Inflammatory macrophage treated with lipopolysaccharide for 1 hour (primary cell): Measurements from ENCODE around the gene AMZ2.
"Not testable (repeated sequence)": the region's sequence is repeated elsewhere in the genome, so short reads cannot be mapped to it uniquely, and the experiment has no call there.

Source experiments
- DNase-seq, 2 donors: peaks; one replicate each; pipeline ENCODE4 v3.0.0-alpha.2; 2020 to 2022

Gene AMZ2

DNA sequence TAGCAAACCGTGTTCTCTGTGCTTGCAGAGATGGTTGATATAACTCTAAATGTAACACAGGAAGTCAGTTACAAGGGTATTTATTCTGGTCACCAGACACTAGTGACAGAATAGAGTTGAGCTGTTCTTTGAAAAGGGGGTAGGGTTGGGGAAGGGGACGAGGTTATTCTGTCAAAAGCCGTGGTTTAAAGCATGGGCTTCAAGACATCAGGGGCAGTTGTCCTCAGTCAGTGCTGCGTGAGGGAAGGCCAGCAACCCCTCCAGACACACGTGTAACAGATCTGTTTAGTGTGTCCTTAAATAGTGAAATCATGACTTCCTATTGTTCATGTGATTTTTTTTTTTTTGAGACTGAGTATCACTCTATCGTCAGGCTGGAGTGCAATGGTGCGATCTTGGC, 5.6 kb downstream of the AMZ2 start:
- not testable (repeated sequence) for DNase-seq

DNA sequence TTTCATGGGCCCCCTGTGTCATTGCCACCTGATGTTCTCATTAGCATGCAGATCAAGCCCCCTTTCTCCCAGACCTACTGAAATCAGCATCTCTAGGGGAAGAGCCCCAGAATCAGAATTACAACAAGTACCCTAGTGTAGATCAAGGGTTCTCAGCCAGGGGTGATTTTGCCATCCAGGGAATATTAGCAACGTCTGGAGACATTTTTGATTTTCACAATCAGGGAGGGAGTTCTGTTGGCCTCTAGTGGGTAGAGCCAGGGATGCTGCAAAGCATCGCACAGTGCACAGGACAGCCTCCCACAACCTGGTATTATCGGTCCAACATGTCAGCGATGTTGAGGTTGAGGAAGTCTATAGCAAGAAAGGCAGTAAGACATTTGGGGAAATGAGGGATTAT, 7.3 kb downstream of the AMZ2 start:
- DNase-seq: no peak

DNA sequence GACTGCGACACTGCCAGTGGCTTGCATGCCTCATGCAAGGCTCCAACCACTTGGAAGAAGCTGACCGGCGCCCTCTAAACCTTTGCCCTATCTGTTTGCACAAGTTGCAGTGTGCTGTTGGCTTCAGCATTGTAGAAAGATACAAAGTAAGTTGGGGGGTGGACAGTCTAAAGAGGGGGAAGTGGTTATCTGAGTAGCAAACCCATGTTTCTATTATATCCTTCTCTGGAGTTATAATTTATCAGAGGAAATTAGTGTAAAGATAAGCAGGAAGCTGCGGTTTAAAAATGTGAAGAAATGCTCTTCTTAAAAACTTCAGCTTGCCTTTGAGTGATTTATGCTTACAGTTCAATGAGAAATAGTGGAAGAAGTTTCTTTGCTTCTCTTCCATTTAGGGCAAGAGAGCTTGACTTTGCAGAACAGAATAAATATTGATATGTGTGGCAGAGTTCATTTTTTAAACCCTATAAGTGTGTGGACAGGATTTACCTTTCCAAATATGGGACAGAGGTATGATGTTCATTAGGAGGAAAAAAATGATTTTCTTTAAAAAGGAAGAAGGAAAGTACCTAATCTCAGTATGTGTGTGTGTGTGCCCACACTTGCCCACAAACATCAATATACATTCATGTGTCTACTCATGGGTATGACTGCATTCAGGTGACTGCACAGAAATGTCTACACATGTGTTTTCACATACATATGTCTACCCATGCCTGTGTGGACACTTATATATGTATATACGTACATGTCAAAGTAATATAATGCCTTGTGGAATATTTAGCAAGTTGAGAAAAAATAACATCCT, 8.1 kb downstream of the AMZ2 start:
- peak; percentile 21 to 43 for DNase-seq

DNA sequence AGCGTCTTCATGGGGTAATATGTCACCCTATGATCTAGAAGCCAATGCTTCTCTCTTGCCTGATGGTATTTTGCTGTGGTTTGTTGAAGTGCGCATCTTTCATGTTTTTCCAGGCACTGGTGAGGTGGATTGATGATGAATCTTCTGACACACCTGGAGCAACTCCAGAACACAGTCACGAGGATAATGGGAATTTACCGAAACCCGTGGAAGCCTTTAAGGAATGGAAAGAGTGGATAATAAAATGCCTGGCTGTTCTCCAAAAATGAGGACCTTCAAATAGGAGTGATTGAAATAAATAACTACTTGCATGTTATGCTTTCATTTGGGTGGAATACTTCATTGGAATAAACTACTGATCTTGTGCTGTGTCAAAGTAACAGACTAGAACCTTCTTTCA, 8.9 kb downstream of the AMZ2 start:
- DNase-seq: not testable (repeated sequence)

DNA sequence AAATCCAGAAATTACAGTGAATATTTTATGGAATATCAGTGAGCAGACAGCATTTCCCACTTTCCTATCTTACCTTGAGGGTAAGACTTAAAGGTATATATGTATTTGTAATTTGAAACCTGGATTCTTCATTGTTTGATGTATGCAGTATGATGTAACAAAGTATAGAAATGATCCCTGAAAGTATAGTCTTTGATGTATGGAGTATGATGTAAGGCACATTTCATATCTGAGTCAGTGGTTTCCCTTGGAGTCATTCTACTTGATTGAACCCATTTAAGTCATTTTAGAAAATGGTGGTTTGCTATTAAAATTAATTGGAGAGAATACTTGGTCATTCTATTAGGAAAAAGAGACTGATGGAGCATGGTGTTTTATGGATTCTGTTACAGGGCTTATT, 10.1 kb downstream of the AMZ2 start:
- DNase-seq: no peak

DNA sequence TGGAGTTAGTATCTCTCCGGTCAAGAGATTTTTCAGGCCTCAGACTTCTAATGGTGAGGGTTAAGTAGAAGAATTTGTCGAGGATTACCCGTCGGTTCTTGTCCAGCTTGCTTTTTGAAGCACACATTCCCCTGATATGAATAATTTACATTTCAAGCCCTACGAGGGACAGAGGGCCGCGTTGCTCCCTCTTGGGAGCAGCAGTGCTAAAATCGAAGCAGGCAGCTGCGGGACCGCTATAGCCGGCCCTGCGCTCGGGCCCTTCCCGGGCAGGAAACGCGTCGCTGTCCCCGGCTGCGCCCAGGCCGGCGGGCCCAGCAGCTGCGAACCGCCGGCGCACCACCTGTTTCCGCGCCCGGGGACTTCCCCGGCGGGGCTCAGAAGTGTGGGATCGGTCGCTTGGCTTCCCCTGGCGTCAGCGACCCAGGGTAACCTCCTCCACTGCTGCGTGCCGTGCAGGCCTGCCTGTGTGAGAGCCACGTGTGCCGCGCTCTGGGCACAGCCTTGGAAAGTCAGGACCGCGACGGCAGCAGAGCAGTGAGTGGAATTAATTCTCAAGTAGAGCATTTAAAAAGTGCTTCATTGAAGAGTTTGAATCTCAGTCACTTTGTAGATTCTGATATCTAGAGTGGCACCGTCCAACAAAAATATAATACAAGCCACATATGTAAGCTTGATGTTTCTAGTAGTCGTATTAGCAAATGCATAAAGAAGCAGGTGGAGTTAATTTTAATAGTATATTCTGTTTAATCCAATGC, 11.2 kb downstream of the AMZ2 start:
- peak in 1 of 2 donors; percentile 49 for DNase-seq

DNA sequence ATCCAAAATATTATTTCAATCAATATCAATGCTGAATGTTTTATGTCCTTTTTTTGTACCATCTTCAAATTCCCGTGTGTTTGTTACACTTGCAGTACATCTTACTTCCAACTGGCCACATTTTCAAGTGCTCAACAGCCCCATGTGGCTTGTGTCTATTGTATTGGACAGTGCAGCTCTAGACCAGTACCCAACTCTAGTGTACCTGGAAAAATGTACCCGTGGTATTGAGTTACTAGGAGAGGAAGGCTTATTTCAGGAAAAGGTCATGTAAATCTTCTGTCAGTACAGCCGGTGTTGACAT, 11.8 kb downstream of the AMZ2 start:
- DNase-seq: not testable (repeated sequence)

DNA sequence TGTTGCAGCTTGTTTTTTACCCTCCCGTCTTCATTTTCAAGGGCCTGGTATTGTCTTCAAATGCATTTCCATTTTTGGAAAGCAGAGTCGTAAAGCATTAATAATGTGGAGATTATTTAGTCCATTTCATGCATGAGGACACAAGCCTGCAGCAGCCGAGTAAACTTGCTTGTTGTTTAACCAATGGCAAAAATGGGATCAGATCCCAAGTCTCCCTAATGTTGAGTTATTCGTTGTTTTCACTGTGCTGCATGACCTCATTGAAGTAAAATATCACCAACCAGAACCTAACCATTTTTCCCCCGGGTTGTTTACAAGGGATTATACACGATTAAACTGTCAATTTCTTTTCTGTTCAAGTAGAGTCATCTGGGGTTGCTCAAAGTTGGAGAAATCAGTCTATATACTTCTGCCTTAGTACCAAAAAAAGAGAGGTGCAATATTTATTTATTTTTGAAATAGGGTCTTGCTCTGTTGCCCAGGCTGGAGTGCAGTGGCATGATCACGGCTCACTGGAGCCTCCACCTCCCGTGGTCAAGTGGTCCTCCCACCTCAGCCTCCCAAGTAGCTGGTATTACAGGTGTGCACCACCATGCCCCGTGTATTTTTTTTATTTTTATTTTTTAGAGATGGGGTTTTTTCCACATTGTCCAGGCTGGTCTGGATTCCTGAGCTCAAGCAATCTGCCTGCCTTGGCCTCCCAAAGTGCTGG, 12.4 kb downstream of the AMZ2 start:
- no peak for DNase-seq

DNA sequence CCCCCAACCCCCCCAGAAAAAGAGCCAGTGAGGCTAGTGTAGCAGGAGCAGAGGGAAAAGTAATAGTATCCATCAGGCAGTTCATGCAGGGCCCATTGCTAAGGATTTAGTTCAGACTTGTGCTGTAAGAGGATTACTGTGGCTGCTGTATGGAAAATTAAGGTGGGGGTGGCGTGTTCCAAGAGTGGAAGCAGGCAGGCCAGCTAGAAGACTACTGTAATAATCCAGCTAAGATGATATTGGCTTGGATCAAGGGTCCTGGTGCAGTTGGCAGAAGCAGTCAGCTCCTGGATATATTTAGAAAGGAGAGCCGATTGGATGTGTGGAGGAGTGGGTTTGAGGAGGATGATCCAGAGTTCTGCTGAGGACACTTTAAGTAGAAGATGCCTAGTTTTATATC, 14.6 kb downstream of the AMZ2 start:
- DNase-seq: not testable (repeated sequence)

DNA sequence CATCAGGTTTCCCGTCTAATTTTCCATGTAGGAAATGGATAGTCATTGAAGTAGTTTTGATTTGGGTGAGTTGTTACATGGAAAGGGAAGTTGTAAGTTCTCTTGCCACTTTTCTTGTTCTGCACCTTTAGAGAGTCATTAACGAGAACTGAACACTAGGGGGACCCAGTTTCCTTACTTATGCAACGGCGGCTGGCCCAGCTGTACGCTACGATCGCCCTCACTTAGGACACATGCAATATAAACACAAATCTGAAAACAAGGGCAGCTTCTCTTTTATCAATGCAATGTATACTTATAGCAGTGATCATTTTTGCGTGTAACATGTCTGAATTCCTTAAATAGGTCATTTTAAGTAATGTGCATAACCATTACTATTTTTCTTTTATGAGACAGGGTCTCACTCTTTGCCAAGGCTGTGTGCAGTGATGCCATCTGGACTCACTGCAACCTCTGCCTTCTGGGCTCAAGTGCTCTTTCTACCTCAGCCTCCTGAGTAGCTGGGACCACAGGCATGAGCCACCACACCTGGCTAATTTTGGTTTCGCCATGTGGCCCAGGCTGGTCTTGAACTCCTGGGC, 15.3 kb downstream of the AMZ2 start:
- peak; percentile 50 to 74 for DNase-seq

DNA sequence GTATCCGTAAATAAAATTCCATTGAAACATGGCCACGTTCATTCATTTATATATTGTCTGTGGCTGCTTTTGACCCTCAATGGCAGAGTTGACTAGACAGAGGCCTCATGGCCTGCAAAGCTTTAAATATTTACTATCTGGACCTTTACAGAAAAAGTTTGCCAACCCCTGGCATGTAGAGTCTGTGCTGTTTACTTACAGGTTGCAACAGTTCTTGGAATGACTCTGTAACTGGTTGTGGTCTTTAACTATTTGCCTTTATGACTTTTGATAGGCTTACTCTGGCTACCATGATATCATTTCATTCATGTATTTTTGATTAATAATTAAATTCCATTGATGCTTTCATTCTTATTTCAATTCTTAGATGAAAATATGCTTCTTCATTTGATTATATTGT, 18.0 kb downstream of the AMZ2 start:
- DNase-seq: not testable (repeated sequence)

DNA sequence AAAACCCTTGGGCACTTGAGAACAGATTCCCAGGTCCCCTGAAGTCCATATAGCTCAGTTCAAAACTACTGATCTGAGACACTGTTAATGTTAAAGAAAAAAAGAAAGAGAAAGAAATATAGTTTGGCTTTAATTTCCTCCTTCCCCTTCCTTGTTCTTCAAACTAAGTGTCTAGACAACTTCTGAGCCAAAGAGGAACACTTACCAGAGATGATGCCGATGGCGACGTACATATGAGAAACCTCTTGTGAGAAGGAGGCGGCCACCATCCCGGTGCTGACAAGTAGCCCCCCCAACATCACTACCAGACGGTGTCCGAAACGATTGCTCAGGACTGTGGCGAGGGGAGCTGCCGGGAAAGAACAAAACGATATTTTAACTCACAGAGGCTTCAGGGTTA, 25.9 kb downstream of the AMZ2 start:
- no peak for DNase-seq

DNA sequence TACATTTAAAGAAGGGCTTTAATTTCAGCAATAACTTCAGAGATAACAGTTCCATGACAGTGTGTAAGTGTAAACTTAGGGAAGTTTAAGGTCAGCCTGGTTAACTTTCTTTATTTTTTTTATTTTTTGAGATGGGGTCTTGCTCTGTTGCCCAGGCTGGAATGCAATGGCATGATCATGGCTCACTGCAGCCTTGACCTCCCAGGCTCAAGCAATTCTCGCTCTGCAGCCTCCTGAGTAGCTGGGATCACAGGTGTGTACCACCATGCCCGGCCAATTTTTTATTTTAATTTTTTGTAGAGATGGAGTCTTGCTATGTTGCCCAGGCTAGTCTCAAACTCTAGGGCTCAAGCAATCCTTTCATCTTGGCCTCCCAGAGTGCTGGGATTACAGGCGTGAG, 28.5 kb downstream of the AMZ2 start:
- not testable (repeated sequence) for DNase-seq

DNA sequence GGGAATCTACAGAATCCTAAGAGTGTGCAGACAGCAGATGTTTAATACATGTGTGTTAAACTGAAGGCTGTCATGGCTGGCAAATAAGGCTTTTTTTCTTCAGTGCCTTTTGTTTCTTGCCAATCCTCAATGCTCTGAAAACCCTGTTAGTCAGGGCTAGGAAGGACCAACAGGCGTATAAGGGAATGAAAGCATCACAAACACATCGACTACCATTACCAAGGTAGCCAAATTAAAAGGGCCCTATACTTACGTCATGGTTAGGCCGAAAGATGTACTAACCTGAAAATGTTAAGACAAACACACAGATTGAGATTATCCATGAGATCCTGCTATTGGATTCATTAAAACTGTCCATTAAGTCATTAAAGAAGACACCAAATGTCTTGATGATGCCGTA, 30.0 kb downstream of the AMZ2 start:
- DNase-seq: no peak

DNA sequence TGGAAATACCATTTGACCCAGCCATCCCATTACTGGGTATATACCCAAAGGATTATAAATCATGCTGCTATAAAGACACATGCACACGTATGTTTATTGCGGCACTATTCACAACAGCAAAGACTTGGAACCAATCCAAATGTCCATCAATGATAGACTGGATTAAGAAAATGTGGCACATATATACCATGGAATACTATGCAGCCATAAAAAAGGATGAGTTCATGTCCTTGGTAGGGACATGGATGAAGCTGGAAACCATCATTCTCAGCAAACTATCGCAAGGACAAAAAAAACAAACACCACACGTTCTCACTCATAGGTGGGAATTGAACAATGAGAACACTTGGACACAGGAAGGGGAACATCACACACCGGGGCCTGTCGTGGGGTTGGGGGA, 34.1 kb downstream of the AMZ2 start:
- not testable (repeated sequence) for DNase-seq

DNA sequence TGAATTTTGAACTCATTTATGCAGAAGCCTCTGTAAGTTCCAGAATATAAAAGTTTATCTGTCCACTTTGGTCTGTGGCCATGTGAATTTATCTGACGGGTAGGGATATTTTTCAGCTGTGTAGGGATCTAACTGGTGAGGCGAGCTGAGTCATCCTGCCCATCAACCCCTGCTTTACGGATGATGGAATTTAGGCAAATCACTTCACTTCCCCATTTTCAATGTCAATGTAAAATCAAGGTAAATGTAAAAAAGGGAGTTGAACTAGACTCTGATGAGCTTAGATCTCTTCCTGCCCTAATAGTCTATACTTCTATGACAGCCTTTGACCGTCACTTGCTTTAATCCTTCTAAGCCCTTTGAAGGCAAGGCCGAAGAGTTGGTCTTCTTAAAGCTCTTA, 40.5 kb downstream of the AMZ2 start:
- DNase-seq: peak; percentile 79 to 86

DNA sequence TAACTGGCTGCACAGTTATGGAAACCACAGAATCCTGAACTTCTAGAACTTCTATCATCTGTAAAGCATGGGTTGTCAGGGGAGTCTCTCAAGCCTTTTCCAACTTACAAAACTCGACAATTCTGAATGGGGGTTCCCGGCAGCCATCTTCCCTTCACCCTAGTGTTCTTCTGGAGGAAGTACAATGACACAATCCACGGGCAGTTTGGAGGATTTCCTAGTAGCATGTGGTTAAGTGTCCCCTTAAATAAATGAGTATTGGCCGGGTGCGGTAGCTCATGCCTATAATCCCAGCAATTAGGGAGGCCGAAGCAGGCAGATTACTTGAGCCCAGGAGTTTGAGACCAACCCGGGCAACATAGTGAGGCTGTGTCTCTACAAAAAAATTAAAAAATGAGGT, 41.0 kb downstream of the AMZ2 start:
- DNase-seq: peak; percentile 90

DNA sequence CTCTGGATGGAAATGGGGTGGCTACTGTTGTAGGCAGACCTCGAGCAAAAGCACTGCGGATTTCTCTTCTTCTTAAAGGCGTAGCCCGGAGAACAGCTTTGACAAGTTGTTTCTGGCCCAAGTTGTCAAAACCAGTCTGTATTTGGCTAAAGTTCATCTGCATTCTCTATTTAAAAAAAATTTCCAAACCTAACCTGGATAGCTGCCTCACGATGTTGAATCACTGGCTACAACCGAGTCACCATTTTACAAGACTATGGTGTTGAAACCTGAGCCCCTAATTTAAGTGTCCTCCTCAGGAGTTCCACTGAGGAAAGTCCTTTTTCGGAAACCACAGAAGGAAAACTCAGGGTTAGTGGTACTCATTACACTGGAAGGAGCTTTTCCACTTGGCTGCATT, 41.6 kb downstream of the AMZ2 start:
- DNase-seq: peak in 1 of 2 donors; percentile 28

DNA sequence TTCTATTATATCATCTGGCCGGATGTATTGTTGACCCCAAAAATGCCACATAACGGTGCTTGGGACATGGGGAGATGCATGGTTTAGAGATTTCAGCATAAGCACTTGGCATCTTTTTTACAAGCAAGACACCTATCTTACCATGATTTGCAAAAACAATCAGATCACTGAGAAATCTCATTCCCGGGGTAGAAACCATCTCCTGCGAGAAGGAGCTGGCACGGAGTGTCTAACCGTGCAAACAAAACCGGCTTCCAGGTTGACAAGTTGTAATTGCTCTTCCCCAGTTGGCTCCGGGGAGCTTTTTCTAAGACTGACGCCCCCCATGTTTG, 42.1 kb downstream of the AMZ2 start:
- DNase-seq: no peak

DNA sequence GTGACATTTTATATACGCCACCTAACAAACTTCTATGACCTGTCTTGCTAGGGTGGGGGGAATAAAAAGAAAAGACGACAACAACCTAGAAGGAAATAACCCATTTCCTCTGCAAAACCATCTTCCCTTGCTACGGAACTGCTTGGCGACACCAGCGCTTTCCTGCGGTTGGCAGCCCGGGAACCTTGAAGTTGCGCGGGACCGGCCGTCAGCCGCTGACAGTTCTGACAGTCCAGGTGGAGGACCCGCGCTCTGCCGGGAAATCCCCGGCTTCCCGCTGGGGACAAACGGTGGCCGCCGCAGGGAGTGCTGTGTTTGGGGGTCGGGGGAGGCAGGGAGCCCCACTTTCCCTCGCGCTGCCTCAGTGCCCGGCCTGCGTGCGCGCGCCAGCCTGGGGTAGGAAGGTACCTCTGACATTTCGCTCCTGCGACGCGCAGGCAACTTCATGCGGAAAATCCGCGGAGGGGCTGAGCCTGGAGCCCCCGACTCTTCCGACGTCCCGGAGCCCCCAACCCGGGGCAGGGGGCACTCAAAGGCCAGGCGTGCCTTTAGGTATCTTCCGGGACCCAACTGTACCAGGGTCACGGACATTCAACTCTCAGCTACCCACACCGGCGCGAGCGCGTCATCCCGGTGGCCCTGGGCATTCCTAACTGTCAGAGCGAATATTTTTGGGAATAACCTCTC, 42.6 kb downstream of the AMZ2 start:
- peak in 1 of 2 donors; percentile 39 for DNase-seq

DNA sequence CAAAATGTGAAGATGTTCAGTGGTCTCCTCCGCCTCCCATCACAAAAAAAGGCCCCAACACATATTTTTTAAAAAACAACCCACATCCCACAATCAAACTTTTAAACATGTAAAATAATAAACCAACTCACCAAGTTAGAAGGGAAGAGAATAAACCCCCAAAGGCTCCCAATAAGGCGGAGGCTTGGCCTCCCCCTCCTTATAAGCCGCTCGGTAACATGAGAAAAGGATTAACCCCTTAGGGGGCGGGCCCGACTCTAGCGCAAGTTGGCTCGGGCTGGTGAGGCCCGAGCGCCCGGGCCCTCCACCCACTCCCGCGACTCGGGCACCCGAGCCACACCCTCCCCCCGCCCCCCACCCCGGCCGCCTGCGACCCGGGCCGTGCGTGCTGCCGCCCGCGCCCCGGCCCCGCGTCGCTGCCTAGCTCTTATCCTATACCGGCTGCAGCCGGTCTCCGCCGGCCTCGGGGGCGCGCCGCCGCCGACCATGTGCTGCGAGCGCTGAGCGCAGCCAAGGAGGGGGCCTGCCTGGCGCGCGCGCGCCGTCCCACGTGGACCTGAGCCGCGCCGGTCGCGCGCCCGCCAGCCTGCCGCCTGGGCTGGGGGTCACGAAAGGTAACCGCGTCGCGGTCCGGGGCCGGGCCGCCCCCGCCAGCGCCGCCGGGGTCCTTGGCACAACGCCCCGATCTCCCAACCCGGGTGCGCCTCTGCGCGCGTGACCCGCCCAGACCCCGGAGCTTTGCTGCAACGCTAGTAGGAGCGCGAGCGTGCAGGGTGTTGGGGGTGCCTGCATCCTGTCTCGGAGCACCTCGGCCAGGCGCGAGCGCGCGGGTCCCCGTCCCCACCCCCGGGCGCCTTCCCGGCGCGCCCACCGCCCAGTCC, 43.4 kb downstream of the AMZ2 start, which contains the start of the genes ARSG and SLC16A6:
Gene ARSG (plus strand): TSS at position 541 of the 881 bp plus-strand sequence. CDS start 15,999 bp downstream, outside the sequence.
Gene SLC16A6 (minus strand): TSS at position 173 of the 881 bp plus-strand sequence. CDS start 12,807 bp downstream, outside the sequence.
- peak; percentile 68 to 74 for DNase-seq
